GM23338 (cell line): ENCODE results near the gene VDR.

Experiments used
- CREB1 ChIP-seq: fragments of 250-450 bp; sonication (Bioruptor Pico); IDR thresholded peaks from 2 replicates; pipeline ENCODE4 v1.5.0; 2020; ENCODE audit warnings: low read depth, mild to moderate bottlenecking, moderate library complexity
- EZH2 ChIP-seq: fragments of 200-600 bp; sonication (generic); IDR thresholded peaks from one replicate; pipeline ENCODE4 v1.8.0; 2017; ENCODE audit warnings: antibody characterized with exemption, mild to moderate bottlenecking, low read depth; ENCODE audit not compliant: unreplicated experiment
- EZH2phosphoT487 ChIP-seq: fragments of 200-600 bp; sonication (generic); IDR thresholded peaks from one replicate; pipeline ENCODE4 v1.8.1; 2018; ENCODE audit warnings: antibody characterized with exemption; ENCODE audit not compliant: unreplicated experiment
- JUNB ChIP-seq: IDR thresholded peaks from one replicate; pipeline ENCODE4 v1.6.1; 2016; ENCODE audit warnings: antibody characterized with exemption; ENCODE audit not compliant: unreplicated experiment
- NANOG ChIP-seq: IDR thresholded peaks from 2 replicates; pipeline ENCODE4 v1.6.1; 2016; ENCODE audit warnings: antibody characterized with exemption, borderline replicate concordance
- POLR2AphosphoS5 ChIP-seq: IDR thresholded peaks from 2 replicates; pipeline ENCODE4 v1.6.1; 2016; ENCODE audit warnings: antibody characterized with exemption, low read depth
- REST ChIP-seq: IDR thresholded peaks from one replicate; pipeline ENCODE4 v1.6.1; 2018; ENCODE audit warnings: antibody characterized with exemption; ENCODE audit not compliant: unreplicated experiment
- STAT1 ChIP-seq: IDR thresholded peaks from one replicate; pipeline ENCODE4 v1.6.1; 2016; ENCODE audit warnings: antibody characterized with exemption; ENCODE audit not compliant: unreplicated experiment
- ZNF114 ChIP-seq: fragments of 250-450 bp; sonication (Bioruptor Pico); IDR thresholded peaks from 2 replicates; pipeline ENCODE4 v1.5.0; 2020; ENCODE audit warnings: mild to moderate bottlenecking, moderate library complexity
- ZNF331 ChIP-seq: fragments of 250-450 bp; sonication (Bioruptor Pico); IDR thresholded peaks from 2 replicates; pipeline ENCODE4 v1.5.0; 2020; ENCODE audit warnings: low read depth, mild to moderate bottlenecking, moderate library complexity
- TF ChIP-seq, protein P1 (sequence below), 2 experiments: fragments of 200-600 bp in 1 of 2; sonication (generic) in 1 of 2; conservative IDR thresholded peaks; 2 replicates each; pipeline versions ENCODE4 v1.5.1 to v1.6.1; 2016 to 2017; ENCODE audit warnings: antibody characterized with exemption in 2 of 2, low read depth in 2 of 2, mild to moderate bottlenecking in 2 of 2, moderate library complexity in 1 of 2
- TF ChIP-seq, protein P2 (sequence below): fragments of 250-450 bp; sonication (Bioruptor Pico); IDR thresholded peaks from 2 replicates; pipeline ENCODE4 v1.5.0; 2020; ENCODE audit warnings: mild to moderate bottlenecking, moderate library complexity

- TF ChIP-seq POLR2AphosphoS5: no peak
- TF ChIP-seq, protein P1, sequence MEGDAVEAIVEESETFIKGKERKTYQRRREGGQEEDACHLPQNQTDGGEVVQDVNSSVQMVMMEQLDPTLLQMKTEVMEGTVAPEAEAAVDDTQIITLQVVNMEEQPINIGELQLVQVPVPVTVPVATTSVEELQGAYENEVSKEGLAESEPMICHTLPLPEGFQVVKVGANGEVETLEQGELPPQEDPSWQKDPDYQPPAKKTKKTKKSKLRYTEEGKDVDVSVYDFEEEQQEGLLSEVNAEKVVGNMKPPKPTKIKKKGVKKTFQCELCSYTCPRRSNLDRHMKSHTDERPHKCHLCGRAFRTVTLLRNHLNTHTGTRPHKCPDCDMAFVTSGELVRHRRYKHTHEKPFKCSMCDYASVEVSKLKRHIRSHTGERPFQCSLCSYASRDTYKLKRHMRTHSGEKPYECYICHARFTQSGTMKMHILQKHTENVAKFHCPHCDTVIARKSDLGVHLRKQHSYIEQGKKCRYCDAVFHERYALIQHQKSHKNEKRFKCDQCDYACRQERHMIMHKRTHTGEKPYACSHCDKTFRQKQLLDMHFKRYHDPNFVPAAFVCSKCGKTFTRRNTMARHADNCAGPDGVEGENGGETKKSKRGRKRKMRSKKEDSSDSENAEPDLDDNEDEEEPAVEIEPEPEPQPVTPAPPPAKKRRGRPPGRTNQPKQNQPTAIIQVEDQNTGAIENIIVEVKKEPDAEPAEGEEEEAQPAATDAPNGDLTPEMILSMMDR (conservative IDR thresholded peaks at IDR 0.05; ENCODE audit: low read depth in 2 of 2): no peak
- TF ChIP-seq REST: no peak
- TF ChIP-seq EZH2phosphoT487: no peak
- TF ChIP-seq EZH2: no peak
- TF ChIP-seq NANOG: no peak
- no peak for TF ChIP-seq STAT1
- no peak for TF ChIP-seq ZNF331 (CRISPR knock-in tag)
- TF ChIP-seq ZNF114 (CRISPR knock-in tag): no peak
- TF ChIP-seq CREB1: no peak
- no peak for TF ChIP-seq JUNB
- TF ChIP-seq, protein P2, sequence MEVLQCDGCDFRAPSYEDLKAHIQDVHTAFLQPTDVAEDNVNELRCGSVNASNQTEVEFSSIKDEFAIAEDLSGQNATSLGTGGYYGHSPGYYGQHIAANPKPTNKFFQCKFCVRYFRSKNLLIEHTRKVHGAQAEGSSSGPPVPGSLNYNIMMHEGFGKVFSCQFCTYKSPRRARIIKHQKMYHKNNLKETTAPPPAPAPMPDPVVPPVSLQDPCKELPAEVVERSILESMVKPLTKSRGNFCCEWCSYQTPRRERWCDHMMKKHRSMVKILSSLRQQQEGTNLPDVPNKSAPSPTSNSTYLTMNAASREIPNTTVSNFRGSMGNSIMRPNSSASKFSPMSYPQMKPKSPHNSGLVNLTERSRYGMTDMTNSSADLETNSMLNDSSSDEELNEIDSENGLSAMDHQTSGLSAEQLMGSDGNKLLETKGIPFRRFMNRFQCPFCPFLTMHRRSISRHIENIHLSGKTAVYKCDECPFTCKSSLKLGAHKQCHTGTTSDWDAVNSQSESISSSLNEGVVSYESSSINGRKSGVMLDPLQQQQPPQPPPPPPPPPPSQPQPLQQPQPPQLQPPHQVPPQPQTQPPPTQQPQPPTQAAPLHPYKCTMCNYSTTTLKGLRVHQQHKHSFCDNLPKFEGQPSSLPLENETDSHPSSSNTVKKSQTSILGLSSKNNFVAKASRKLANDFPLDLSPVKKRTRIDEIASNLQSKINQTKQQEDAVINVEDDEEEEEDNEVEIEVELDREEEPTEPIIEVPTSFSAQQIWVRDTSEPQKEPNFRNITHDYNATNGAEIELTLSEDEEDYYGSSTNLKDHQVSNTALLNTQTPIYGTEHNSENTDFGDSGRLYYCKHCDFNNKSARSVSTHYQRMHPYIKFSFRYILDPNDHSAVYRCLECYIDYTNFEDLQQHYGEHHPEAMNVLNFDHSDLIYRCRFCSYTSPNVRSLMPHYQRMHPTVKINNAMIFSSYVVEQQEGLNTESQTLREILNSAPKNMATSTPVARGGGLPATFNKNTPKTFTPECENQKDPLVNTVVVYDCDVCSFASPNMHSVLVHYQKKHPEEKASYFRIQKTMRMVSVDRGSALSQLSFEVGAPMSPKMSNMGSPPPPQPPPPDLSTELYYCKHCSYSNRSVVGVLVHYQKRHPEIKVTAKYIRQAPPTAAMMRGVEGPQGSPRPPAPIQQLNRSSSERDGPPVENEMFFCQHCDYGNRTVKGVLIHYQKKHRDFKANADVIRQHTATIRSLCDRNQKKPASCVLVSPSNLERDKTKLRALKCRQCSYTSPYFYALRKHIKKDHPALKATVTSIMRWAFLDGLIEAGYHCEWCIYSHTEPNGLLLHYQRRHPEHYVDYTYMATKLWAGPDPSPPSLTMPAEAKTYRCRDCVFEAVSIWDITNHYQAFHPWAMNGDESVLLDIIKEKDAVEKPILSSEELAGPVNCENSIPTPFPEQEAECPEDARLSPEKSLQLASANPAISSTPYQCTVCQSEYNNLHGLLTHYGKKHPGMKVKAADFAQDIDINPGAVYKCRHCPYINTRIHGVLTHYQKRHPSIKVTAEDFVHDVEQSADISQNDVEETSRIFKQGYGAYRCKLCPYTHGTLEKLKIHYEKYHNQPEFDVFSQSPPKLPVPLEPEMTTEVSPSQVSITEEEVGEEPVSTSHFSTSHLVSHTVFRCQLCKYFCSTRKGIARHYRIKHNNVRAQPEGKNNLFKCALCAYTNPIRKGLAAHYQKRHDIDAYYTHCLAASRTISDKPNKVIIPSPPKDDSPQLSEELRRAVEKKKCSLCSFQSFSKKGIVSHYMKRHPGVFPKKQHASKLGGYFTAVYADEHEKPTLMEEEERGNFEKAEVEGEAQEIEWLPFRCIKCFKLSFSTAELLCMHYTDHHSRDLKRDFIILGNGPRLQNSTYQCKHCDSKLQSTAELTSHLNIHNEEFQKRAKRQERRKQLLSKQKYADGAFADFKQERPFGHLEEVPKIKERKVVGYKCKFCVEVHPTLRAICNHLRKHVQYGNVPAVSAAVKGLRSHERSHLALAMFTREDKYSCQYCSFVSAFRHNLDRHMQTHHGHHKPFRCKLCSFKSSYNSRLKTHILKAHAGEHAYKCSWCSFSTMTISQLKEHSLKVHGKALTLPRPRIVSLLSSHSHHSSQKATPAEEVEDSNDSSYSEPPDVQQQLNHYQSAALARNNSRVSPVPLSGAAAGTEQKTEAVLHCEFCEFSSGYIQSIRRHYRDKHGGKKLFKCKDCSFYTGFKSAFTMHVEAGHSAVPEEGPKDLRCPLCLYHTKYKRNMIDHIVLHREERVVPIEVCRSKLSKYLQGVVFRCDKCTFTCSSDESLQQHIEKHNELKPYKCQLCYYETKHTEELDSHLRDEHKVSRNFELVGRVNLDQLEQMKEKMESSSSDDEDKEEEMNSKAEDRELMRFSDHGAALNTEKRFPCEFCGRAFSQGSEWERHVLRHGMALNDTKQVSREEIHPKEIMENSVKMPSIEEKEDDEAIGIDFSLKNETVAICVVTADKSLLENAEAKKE (CRISPR knock-in tag): no peak
Observed at GRCh38 chr12:47931187-47931586, 26.4 kb upstream of the VDR start.
